HG03097 (cell line): ENCODE data around the gene GPR160.
"Not testable (repeated sequence)": the region's sequence is repeated elsewhere in the genome, so short reads cannot be mapped to it uniquely, and the experiment has no call there.

Experiments used
- ATAC-seq: cut with Tn5 transposase; IDR thresholded peaks from one replicate; pipeline ENCODE4 v1.9.1; 2021; ENCODE audit not compliant: unreplicated experiment, low FRiP score

GPR160 gene

DNA sequence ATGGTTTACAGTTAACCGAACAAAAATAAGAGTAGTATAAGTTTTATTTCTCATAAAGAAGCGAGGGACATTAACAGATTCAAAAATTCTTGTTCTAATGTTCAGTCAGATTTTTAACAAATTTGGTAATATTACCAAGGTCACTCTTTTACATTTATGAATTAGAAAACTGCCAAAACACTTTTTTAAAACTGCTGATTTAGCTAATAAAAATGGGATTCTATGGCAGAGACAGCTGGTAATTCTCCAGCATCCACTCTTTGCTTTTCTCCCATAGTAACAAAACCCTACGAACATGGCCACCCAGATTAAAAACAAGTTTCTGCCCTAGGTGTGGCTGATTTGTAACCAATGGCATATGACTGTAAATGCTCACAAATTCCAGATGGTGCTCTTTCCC, 71.2 kb downstream of the GPR160 start:
- ATAC-seq, result no peak

DNA sequence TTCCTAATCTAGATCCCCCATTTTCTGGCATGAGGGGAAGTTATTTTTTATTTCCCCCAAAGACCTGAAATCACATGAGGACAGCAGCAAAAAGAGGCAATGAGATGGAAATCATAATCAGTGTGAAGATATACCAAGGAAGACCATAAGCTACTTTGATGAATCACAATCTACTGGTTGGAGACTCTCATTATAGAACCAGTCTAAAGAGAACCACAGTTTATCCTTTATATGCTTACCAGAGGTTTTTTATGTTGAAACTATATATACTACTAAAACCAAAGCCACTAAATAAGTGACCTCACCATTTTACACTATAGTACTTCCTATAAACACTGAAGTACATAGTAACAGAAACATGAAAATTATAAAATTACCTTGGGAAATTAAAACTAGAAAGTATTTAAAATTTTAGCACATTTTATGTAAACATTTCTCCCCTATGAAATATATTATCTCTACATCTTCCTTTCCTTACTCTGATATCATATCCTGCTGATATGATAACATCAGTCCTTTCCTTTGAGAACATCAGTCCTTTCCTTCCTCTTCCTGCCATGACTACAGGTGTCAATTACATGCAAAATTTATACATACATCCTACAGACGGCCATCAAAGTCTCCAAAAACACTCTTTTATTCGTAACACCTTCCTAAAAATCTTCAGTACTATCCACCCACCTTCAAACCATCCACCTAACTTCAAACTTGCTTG, 71.9 kb downstream of the GPR160 start:
- ATAC-seq, result no peak

DNA sequence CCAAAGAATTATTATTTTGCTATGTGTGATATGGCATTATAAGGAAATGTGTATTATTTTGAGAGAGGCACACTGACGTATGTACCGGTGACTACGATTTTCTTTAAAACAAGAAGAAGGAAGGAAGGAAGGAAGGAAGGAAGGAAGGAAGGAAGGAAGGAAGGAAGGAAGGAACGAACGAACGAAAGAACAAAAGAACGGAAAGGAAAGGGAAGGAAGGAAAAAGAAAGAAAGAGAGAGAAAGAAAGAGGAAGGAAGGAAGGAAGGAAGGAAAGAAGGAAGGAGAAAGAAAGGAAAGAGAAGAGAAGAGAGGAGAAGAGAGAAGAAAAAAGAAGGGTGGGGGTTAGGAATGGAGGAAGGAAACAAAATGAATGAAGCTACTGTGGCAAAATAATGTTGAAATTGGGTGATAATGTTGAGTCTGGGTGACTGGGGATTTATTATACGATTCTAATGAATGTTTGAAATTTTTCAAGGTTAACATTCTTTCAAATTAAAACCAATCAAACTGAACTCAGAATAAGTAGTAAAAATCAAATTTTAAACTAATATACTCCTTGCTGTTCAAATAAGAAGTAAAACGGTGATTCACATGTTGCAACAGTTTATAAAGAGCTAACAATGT, 73.5 kb downstream of the GPR160 start:
- ATAC-seq, result no peak

DNA sequence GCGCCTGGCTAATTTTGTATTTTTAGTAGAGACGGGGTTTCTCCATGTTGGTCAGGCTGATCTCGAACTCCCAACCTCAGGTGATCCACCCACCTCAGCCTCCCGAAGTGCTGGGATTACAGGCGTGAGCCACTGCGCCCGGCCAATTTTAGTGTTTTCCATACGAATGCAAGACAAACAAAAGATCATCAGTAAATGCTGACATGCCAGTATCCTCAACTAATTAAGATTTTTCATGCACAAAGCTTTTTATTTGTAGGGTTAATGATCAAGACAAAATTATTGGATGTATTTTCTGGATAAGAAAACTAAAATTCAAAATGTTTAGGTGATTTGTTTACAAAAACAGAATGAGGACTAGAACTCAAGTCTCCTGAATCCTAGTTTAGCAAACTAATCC, 76.4 kb downstream of the GPR160 start:
- ATAC-seq, result not testable (repeated sequence)

DNA sequence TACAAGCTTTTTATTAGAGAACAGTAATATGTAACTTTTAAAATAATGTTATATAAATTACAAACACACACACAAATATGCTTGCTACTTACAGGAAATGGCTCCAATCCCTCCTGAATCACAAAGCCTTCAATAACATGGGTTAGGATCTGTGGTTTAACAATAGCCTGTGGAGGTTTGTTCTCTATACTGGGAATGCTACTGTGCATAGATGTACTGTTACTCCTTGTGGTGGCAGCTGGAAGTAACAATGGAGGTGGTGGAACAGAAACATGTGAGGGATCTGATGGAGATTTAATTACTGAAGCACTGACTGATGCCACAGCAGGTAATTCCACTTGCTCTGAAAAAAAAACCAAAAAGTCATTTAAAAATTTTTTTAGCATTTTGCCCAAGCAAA, 79.3 kb downstream of the GPR160 start:
- no peak for ATAC-seq

GRCh38 chr3:170128259-170128976, 90.6 kb downstream of the GPR160 start:
- ATAC-seq, result peak; percentile 83

- ATAC-seq, result peak; percentile 44
Measured at GRCh38 chr3:170128977-170129431, 91.2 kb downstream of the GPR160 start.

GRCh38 chr3:170130532-170130931, 92.7 kb downstream of the GPR160 start:
- ATAC-seq, result no peak

DNA sequence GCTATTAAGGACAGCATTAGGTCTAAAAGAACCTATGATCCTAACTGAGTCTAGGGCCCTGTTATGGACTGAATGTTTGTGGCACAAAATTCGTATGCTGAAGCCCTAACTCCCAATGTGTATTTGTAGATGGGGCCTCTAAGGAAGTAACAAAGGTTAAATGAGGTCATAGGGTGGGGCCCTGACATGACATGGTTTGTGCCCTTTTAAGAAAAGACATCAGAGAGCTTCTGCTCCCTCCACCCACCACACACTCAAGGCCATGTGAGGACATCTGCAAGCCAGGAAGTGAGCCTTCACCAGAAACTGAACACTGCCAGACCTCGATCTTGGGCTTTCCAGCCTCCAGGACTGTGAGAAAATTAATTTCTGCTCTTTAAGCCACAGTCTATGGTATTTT, 94.5 kb downstream of the GPR160 start:
- no peak for ATAC-seq
